Measurements from ENCODE around the gene DUOXA2.

DNA sequence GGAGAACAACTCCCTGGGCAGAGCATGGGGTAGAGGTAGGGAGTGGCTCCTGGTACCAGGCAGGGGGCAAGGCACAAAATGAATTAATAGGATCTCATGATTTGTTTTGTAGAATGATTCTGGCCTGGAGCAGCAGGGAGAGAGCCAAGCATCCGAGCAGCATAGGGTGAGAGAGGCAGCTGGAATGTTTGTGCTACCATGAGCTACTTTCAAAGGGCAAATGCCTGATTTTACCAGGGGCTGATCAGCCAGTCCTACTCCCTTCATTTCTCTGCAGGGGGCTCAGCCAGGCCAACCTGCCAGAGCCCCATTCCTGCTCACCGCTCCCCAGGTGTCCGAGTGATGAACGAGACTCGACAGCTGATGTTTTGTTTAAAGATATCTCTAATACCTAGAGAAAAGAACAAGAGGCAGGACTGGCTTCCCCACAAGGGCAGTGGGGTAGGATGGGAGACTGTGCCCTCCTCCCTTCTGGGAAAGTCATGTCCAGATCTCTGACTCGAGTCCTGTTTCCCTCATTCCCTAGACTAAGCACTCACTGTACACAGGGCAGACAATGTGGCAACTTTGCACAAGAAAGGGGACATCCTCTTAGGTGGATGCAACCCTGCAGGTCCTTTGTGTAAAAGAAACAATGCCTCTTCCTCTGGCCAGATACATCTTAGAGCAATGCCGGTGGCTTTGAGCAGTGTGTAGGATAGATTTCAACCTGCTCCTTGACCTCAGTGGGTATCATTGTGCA is 13.1 kb upstream of the DUOXA2 start:
- TF ChIP-seq, protein P1, sequence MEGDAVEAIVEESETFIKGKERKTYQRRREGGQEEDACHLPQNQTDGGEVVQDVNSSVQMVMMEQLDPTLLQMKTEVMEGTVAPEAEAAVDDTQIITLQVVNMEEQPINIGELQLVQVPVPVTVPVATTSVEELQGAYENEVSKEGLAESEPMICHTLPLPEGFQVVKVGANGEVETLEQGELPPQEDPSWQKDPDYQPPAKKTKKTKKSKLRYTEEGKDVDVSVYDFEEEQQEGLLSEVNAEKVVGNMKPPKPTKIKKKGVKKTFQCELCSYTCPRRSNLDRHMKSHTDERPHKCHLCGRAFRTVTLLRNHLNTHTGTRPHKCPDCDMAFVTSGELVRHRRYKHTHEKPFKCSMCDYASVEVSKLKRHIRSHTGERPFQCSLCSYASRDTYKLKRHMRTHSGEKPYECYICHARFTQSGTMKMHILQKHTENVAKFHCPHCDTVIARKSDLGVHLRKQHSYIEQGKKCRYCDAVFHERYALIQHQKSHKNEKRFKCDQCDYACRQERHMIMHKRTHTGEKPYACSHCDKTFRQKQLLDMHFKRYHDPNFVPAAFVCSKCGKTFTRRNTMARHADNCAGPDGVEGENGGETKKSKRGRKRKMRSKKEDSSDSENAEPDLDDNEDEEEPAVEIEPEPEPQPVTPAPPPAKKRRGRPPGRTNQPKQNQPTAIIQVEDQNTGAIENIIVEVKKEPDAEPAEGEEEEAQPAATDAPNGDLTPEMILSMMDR (IDR thresholded peaks at IDR 0.05; ENCODE audit: poor library complexity, severe bottlenecking), result no peak
- TF ChIP-seq POLR2AphosphoS5 (IDR thresholded peaks at IDR 0.05) (no peak), EP300 (conservative IDR thresholded peaks at IDR 0.05; ENCODE audit: poor library complexity, severe bottlenecking) (no peak), SMC3 (conservative IDR thresholded peaks at IDR 0.05; ENCODE audit: poor library complexity) (no peak), RAD21 (conservative IDR thresholded peaks at IDR 0.05) (no peak), EZH2 (IDR thresholded peaks at IDR 0.05; ENCODE audit: borderline replicate concordance, insufficient read depth, low read length, poor library complexity, severe bottlenecking) (no peak), TAF1 (IDR thresholded peaks at IDR 0.05; ENCODE audit: low read depth) (no peak), MXI1 (conservative IDR thresholded peaks at IDR 0.05; ENCODE audit: poor library complexity, severe bottlenecking) (no peak)
- TF ChIP-seq, protein P2, sequence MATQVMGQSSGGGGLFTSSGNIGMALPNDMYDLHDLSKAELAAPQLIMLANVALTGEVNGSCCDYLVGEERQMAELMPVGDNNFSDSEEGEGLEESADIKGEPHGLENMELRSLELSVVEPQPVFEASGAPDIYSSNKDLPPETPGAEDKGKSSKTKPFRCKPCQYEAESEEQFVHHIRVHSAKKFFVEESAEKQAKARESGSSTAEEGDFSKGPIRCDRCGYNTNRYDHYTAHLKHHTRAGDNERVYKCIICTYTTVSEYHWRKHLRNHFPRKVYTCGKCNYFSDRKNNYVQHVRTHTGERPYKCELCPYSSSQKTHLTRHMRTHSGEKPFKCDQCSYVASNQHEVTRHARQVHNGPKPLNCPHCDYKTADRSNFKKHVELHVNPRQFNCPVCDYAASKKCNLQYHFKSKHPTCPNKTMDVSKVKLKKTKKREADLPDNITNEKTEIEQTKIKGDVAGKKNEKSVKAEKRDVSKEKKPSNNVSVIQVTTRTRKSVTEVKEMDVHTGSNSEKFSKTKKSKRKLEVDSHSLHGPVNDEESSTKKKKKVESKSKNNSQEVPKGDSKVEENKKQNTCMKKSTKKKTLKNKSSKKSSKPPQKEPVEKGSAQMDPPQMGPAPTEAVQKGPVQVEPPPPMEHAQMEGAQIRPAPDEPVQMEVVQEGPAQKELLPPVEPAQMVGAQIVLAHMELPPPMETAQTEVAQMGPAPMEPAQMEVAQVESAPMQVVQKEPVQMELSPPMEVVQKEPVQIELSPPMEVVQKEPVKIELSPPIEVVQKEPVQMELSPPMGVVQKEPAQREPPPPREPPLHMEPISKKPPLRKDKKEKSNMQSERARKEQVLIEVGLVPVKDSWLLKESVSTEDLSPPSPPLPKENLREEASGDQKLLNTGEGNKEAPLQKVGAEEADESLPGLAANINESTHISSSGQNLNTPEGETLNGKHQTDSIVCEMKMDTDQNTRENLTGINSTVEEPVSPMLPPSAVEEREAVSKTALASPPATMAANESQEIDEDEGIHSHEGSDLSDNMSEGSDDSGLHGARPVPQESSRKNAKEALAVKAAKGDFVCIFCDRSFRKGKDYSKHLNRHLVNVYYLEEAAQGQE (IDR thresholded peaks at IDR 0.05; ENCODE audit: borderline replicate concordance), result no peak
